ENCODE measurements around the gene IL1RL2. TPM values are rescaled to one million over a fixed set of nuclear protein-coding genes. Genes with fewer than 3 reads are reported as not detected.

The IL1RL2 gene
- total RNA-seq, 4 donors from 2014 or later = 0.40 to 0.87 (median 0.47) TPM; not detected in 1

- H3K36me3 ChIP-seq = peaks cover 0 to 31% of the 10 kb centered on the region in 2 donors
- H3K4me3 ChIP-seq = no peak overlapping the region
- peaks cover 9% of the 10 kb centered on the region for H3K27me3 ChIP-seq
- no peaks in the 10 kb centered on the region for H3K9me3 ChIP-seq
- no peak overlapping the region for H3K27ac ChIP-seq
- WGBS, 2 donors (ENCODE audit: low coverage in 1 of 2) = 80 to 93% methylated on average over 2 of the region's 2 CpGs
- ATAC-seq = no peak
- H3K4me1 ChIP-seq = no peaks in the 10 kb centered on the region
- TF ChIP-seq EP300 (IDR thresholded peaks at IDR 0.05) (no peak), CTCF (IDR thresholded peaks at IDR 0.05) (no peak), POLR2A (IDR thresholded peaks at IDR 0.05) (no peak), POLR2AphosphoS5 (IDR thresholded peaks at IDR 0.05) (no peak)
These were observed 6.8 kb upstream of the IL1RL2 start for GRCh38 chr2:102179788-102180686.

- Histone ChIP-seq H3K27ac (no peak overlapping the region), H3K4me1 (no peaks in the 10 kb centered on the region), H3K36me3 (peaks cover 0 to 25% of the 10 kb centered on the region in 2 donors), H3K4me3 (no peak overlapping the region), H3K27me3 (peaks cover 9% of the 10 kb centered on the region), H3K9me3 (no peaks in the 10 kb centered on the region)
- WGBS, 2 donors (ENCODE audit: low coverage in 1 of 2) = 50 to 53% methylated on average over 1 of the region's 1 CpG
- no peak for ATAC-seq
- TF ChIP-seq POLR2A (IDR thresholded peaks at IDR 0.05) (no peak), CTCF (IDR thresholded peaks at IDR 0.05) (no peak), EP300 (IDR thresholded peaks at IDR 0.05) (no peak), POLR2AphosphoS5 (IDR thresholded peaks at IDR 0.05) (no peak)
These were observed 6.2 kb upstream of the IL1RL2 start for GRCh38 chr2:102180687-102180999.

- no peak for ATAC-seq
- 53 to 69% methylated on average over 2 to 5 of the region's 5 CpGs for WGBS, 2 donors (ENCODE audit: low coverage in 1 of 2)
- H3K36me3 ChIP-seq = peaks cover 0 to 17% of the 10 kb centered on the region in 2 donors
- no peak overlapping the region for H3K27ac ChIP-seq
- no peaks in the 10 kb centered on the region for H3K9me3 ChIP-seq
- no peak overlapping the region for H3K4me3 ChIP-seq
- no peaks in the 10 kb centered on the region for H3K4me1 ChIP-seq
- H3K27me3 ChIP-seq = peaks cover 9% of the 10 kb centered on the region
- no peak for TF ChIP-seq EP300 (IDR thresholded peaks at IDR 0.05)
These were observed 5.4 kb upstream of the IL1RL2 start for GRCh38 chr2:102181376-102181775.

- peaks cover 16% of the 10 kb centered on the region for H3K27me3 ChIP-seq
- H3K27ac ChIP-seq = no peak overlapping the region
- WGBS, 2 donors (ENCODE audit: low coverage in 1 of 2) = 41 to 45% methylated on average over 6 of the region's 7 CpGs
- H3K9me3 ChIP-seq = no peaks in the 10 kb centered on the region
- peaks cover 0 to 5% (median 4%) of the 10 kb centered on the region in 3 donors for H3K4me1 ChIP-seq
- no peak overlapping the region for H3K4me3 ChIP-seq
- peaks cover 0 to 10% of the 10 kb centered on the region in 2 donors for H3K36me3 ChIP-seq
- ATAC-seq = peak; percentile 76
- TF ChIP-seq POLR2A (IDR thresholded peaks at IDR 0.05) (no peak), POLR2AphosphoS5 (IDR thresholded peaks at IDR 0.05) (peak; percentile 11), EP300 (IDR thresholded peaks at IDR 0.05) (no peak)
These were observed 4.7 kb upstream of the IL1RL2 start for GRCh38 chr2:102181919-102182635.

GRCh38 chr2:102184018-102184417, 2.8 kb upstream of the IL1RL2 start:
- WGBS, 2 donors (ENCODE audit: low coverage in 1 of 2) = 23 to 40% methylated on average over 2 of the region's 2 CpGs
- no peak for ATAC-seq
- Histone ChIP-seq H3K27ac (no peak overlapping the region), H3K9me3 (no peaks in the 10 kb centered on the region), H3K36me3 (no peaks in the 10 kb centered on the region), H3K4me3 (no peak overlapping the region), H3K27me3 (peaks cover 22% of the 10 kb centered on the region), H3K4me1 (peaks cover 0 to 14% (median 5%) of the 10 kb centered on the region in 3 donors)
- TF ChIP-seq POLR2A (IDR thresholded peaks at IDR 0.05) (no peak), EP300 (IDR thresholded peaks at IDR 0.05) (no peak), CTCF (IDR thresholded peaks at IDR 0.05) (no peak), POLR2AphosphoS5 (IDR thresholded peaks at IDR 0.05) (no peak)

Data from gastroesophageal sphincter (tissue), 4 donors.